DMS53 treated with DMSO at 0.1 percent for 48 hours (cell line): ENCODE data around the gene AGAP9.
"Not testable (repeated sequence)": the region's sequence is repeated elsewhere in the genome, so short reads cannot be mapped to it uniquely, and the experiment has no call there.

ENCODE experiments used
- DNase-seq: peaks from one replicate; lab custom pipeline; 2025; ENCODE audit not compliant: unreplicated experiment; lab: John Stamatoyannopoulos, UW

Gene AGAP9

GRCh38 chr10:47489630-47490029 is 33.8 kb downstream of the AGAP9 start:
- DNase-seq, result not testable (repeated sequence)

- DNase-seq, result not testable (repeated sequence)
These were observed 37.5 kb downstream of the AGAP9 start for GRCh38 chr10:47485943-47486342.

- not testable (repeated sequence) for DNase-seq
These were observed 38.7 kb downstream of the AGAP9 start for GRCh38 chr10:47484786-47485185.

- DNase-seq, result not testable (repeated sequence)
These were observed 39.5 kb downstream of the AGAP9 start, which contains the start of gene ANXA8 for GRCh38 chr10:47483923-47484322. ANXA8 (minus strand) TSS chr10:47484115; CDS start chr10:47483933, 182 bp downstream.

- DNase-seq, result not testable (repeated sequence)
These were observed 41.1 kb downstream of the AGAP9 start for GRCh38 chr10:47482367-47482766.

- not testable (repeated sequence) for DNase-seq
These were observed 41.7 kb downstream of the AGAP9 start for GRCh38 chr10:47481768-47482181.

- DNase-seq, result not testable (repeated sequence)
These were observed 42.2 kb downstream of the AGAP9 start for GRCh38 chr10:47481182-47481766.

- DNase-seq, result not testable (repeated sequence)
These were observed 43.3 kb downstream of the AGAP9 start for GRCh38 chr10:47480133-47480532.

GRCh38 chr10:47478114-47478513 is 45.3 kb downstream of the AGAP9 start:
- not testable (repeated sequence) for DNase-seq

- not testable (repeated sequence) for DNase-seq
These were observed 46.4 kb downstream of the AGAP9 start for GRCh38 chr10:47477078-47477477.

GRCh38 chr10:47475101-47475500 is 48.3 kb downstream of the AGAP9 start:
- not testable (repeated sequence) for DNase-seq

GRCh38 chr10:47473516-47473915 is 49.9 kb downstream of the AGAP9 start:
- DNase-seq, result not testable (repeated sequence)

- not testable (repeated sequence) for DNase-seq
These were observed 50.8 kb downstream of the AGAP9 start for GRCh38 chr10:47472647-47473046.

GRCh38 chr10:47472072-47472471 is 51.4 kb downstream of the AGAP9 start:
- DNase-seq, result not testable (repeated sequence)

GRCh38 chr10:47468731-47469528 is 54.5 kb downstream of the AGAP9 start:
- DNase-seq, result not testable (repeated sequence)

GRCh38 chr10:47467957-47468356 is 55.5 kb downstream of the AGAP9 start:
- DNase-seq, result not testable (repeated sequence)

- DNase-seq, result not testable (repeated sequence)
These were observed 56.0 kb downstream of the AGAP9 start for GRCh38 chr10:47467458-47467857.

GRCh38 chr10:47465216-47465917 is 58.1 kb downstream of the AGAP9 start:
- not testable (repeated sequence) for DNase-seq

GRCh38 chr10:47462577-47463358 is 60.7 kb downstream of the AGAP9 start:
- DNase-seq, result not testable (repeated sequence)

- DNase-seq, result not testable (repeated sequence)
These were observed 62.2 kb downstream of the AGAP9 start for GRCh38 chr10:47461261-47461687.
